Mucosa of descending colon (tissue), 3 donors: ENCODE data around the gene LIPH. TPM values are rescaled to one million over a fixed set of nuclear protein-coding genes. Genes with fewer than 3 reads are reported as not detected.

Experiments used
- ATAC-seq: fragments of 200-7000 bp; cut with Tn5 transposase; one replicate; pipeline ENCODE4 v1.9.1; 2020; ENCODE audit warnings: mild to moderate bottlenecking, moderate library complexity
- DNase-seq, 3 donors: peaks; one replicate each; pipeline ENCODE4 v3.0.0-alpha.2; 2020
- H3K36me3 ChIP-seq: fragments of 200-600 bp; one replicate; pipeline ENCODE4 v1.8.0; 2021; ENCODE audit warnings: low read depth, mild to moderate bottlenecking
- H3K4me1 ChIP-seq: fragments of 200-600 bp; one replicate; pipeline ENCODE4 v1.8.0; 2021; ENCODE audit warnings: low read depth, mild to moderate bottlenecking
- H3K4me3 ChIP-seq: fragments of 200-600 bp; one replicate; pipeline ENCODE4 v1.8.0; 2021; ENCODE audit warnings: mild to moderate bottlenecking
- H3K9me3 ChIP-seq: fragments of 200-600 bp; one replicate; pipeline ENCODE4 v1.8.0; 2021; ENCODE audit warnings: mild to moderate bottlenecking
- intact Hi-C, 2 donors: fragments of 100-400 bp; cut with DNase I in 1 of 2; cut with micrococcal nuclease in 1 of 2; formaldehyde crosslinking; loops; one replicate each; pipeline versions ENCODE4 v1.11.0 to v1.11.1; 2022; cut with DNase I, micrococcal nuclease
- total RNA-seq, 3 donors: library from RNA; stranded (reverse); fragmentation: NEBNext Ultra II Directional in 2 of 3; extraction: Animal tissue kit (Norgen Biotek cat#: 25700) in 2 of 3; gene quantifications; one replicate each; pipeline versions ENCODE4 v1.2.1 to v1.2.4, GENCODE V29; 2021 to 2023
- TF ChIP-seq, protein P1 (sequence below): fragments of 200-600 bp; IDR thresholded peaks from one replicate; pipeline ENCODE4 v1.8.0; 2022; ENCODE audit warnings: antibody characterized with exemption, mild to moderate bottlenecking
- donor health status: DM: no; HTN: no; CAD: no; lungs with moderate emphysema.
- donor health status: DM: no; HTN: no; CAD: no.
- donor health status: DM: no; HTN: yes; CAD: no.

The LIPH gene
- total RNA-seq, 3 donors from 2014 or later, result 46.3 to 165 (median 122) TPM

DNA sequence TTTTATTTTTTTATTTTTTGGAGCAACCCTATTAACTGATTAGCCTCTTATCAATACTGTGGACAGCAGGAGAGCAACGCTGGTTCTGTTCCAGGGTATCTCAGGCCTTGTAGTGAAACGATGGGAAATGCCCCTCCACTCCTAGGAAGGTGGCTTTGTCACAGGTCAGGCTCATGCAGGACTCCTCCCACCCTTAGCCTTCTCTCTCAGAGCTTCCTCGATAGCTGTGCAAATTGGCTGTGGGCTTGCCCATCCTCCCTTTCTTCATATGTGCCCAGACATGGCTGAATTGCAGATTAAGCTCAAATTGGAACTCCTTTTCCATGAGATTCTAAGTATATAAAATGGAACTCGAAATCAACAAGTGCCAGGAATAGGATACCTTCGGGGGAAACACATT, 92.1 kb downstream of the LIPH start:
- TF ChIP-seq, protein P1, sequence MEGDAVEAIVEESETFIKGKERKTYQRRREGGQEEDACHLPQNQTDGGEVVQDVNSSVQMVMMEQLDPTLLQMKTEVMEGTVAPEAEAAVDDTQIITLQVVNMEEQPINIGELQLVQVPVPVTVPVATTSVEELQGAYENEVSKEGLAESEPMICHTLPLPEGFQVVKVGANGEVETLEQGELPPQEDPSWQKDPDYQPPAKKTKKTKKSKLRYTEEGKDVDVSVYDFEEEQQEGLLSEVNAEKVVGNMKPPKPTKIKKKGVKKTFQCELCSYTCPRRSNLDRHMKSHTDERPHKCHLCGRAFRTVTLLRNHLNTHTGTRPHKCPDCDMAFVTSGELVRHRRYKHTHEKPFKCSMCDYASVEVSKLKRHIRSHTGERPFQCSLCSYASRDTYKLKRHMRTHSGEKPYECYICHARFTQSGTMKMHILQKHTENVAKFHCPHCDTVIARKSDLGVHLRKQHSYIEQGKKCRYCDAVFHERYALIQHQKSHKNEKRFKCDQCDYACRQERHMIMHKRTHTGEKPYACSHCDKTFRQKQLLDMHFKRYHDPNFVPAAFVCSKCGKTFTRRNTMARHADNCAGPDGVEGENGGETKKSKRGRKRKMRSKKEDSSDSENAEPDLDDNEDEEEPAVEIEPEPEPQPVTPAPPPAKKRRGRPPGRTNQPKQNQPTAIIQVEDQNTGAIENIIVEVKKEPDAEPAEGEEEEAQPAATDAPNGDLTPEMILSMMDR, result no peak
- ATAC-seq (no peak), DNase-seq (no peak)
- intact Hi-C loops, result no loop called here
- Histone ChIP-seq H3K4me1 (no peaks in the 10 kb centered on the region), H3K4me3 (no peak overlapping the region), H3K36me3 (no peaks in the 10 kb centered on the region), H3K9me3 (no peaks in the 10 kb centered on the region)

DNA sequence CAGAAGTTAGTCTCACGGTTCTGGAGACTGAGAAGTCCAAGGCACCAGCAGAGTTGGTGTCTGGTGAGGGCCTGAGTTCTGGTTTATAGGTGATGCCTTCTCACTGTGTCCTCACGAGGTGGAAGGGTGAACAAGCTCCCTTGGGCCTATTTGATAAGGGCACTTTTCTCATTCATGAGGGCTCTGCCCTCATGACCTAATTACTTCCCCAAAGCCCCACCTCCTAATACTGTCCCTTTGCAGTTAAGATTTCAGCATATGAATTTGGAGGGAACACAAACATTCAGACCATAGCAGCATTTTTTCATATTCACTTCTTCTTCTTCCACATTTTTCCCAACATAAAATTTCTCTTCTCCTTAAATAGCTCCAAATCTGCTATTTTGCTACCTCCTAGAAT, 95.0 kb downstream of the LIPH start:
- Histone ChIP-seq H3K36me3 (no peaks in the 10 kb centered on the region), H3K4me1 (no peaks in the 10 kb centered on the region), H3K9me3 (no peaks in the 10 kb centered on the region), H3K4me3 (no peak overlapping the region)
- TF ChIP-seq, protein P1, result no peak
- DNase-seq (no peak), ATAC-seq (no peak)
- intact Hi-C loops, result no loop called here

Other genes with a start within 250 kb of the LIPH start
- gene MAP3K13, start 189.5 kb downstream of the LIPH start, total RNA-seq, result 10 to 100 TPM; 36.4 to 61.0 (median 45.9) TPM
- gene TMEM41A, start 53.6 kb downstream of the LIPH start, total RNA-seq, result 10 to 100 TPM; 13.1 to 14.4 (median 14.4) TPM
- 10 to 100 TPM; 27.1 to 40.5 (median 28.4) TPM for gene SENP2, start 33.7 kb upstream of the LIPH start, total RNA-seq